ENCODE measurements around the gene PPP2R2C.

- TF ChIP-seq, protein P1, sequence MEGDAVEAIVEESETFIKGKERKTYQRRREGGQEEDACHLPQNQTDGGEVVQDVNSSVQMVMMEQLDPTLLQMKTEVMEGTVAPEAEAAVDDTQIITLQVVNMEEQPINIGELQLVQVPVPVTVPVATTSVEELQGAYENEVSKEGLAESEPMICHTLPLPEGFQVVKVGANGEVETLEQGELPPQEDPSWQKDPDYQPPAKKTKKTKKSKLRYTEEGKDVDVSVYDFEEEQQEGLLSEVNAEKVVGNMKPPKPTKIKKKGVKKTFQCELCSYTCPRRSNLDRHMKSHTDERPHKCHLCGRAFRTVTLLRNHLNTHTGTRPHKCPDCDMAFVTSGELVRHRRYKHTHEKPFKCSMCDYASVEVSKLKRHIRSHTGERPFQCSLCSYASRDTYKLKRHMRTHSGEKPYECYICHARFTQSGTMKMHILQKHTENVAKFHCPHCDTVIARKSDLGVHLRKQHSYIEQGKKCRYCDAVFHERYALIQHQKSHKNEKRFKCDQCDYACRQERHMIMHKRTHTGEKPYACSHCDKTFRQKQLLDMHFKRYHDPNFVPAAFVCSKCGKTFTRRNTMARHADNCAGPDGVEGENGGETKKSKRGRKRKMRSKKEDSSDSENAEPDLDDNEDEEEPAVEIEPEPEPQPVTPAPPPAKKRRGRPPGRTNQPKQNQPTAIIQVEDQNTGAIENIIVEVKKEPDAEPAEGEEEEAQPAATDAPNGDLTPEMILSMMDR (conservative IDR thresholded peaks at IDR 0.05; ENCODE audit: low read depth, low read length), result no peak
- no peak for TF ChIP-seq EZH2 (IDR thresholded peaks at IDR 0.05; ENCODE audit: borderline replicate concordance, low read depth, low read length, poor library complexity, severe bottlenecking)
Measured at GRCh38 chr4:6316461-6317003, 155.9 kb downstream of the PPP2R2C start.
